H9 (cell line): ENCODE results near the gene ADGRB3. TPM values are rescaled to one million over a fixed set of nuclear protein-coding genes. Genes with fewer than 3 reads are reported as not detected.

Source experiments
- DNase-seq: peaks from one replicate; pipeline ENCODE4 v3.0.0-alpha.2; 2017
- H2AFZ ChIP-seq: one replicate; pipeline ENCODE4 v1.6.1; 2013; ENCODE audit warnings: mild to moderate bottlenecking, low read length, control low read depth, moderate library complexity
- H2AK5ac ChIP-seq: 2 replicates; pipeline ENCODE4 v1.6.1; 2013; ENCODE audit warnings: low read length, control low read depth, mixed read lengths; ENCODE audit not compliant: insufficient read length
- H2BK120ac ChIP-seq: one replicate; pipeline ENCODE4 v1.6.1; 2013; ENCODE audit warnings: low read depth, mild to moderate bottlenecking, low read length, control low read depth, inconsistent platforms; ENCODE audit not compliant: poor library complexity, severe bottlenecking
- H2BK12ac ChIP-seq: 2 replicates; pipeline ENCODE4 v1.6.1; 2013; ENCODE audit warnings: low read length, control low read depth, mixed read lengths, low read depth; ENCODE audit not compliant: insufficient read length
- H2BK15ac ChIP-seq: 2 replicates; pipeline ENCODE4 v1.6.1; 2013; ENCODE audit warnings: low read depth, low read length, control low read depth
- H2BK20ac ChIP-seq: one replicate; pipeline ENCODE4 v1.6.1; 2013; ENCODE audit warnings: low read depth, mild to moderate bottlenecking, low read length, control low read depth, inconsistent platforms; ENCODE audit not compliant: poor library complexity, severe bottlenecking
- H2BK5ac ChIP-seq: 2 replicates; pipeline ENCODE4 v1.6.1; 2013; ENCODE audit warnings: low read length, control low read depth, mixed read lengths; ENCODE audit not compliant: insufficient read length
- H3K14ac ChIP-seq: 2 replicates; pipeline ENCODE4 v1.6.1; 2013; ENCODE audit warnings: low read length, control low read depth; ENCODE audit not compliant: insufficient read depth
- H3K18ac ChIP-seq: 2 replicates; pipeline ENCODE4 v1.6.1; 2013; ENCODE audit warnings: low read depth, mild to moderate bottlenecking, mixed read lengths, low read length, control low read depth; ENCODE audit not compliant: insufficient read length
- H3K23ac ChIP-seq: 2 replicates; pipeline ENCODE4 v1.6.1; 2013; ENCODE audit warnings: low read length, control low read depth, mixed read lengths, low read depth; ENCODE audit not compliant: insufficient read length
- H3K23me2 ChIP-seq: 2 replicates; pipeline ENCODE4 v1.6.1; 2013; ENCODE audit warnings: low read depth, mild to moderate bottlenecking, mixed read lengths, low read length, control low read depth; ENCODE audit not compliant: insufficient read length, poor library complexity, severe bottlenecking
- H3K27ac ChIP-seq: 2 replicates; pipeline ENCODE4 v1.5.1; 2013; ENCODE audit warnings: low read length, control low read depth, mixed read lengths, low read depth; ENCODE audit not compliant: insufficient read length
- H3K27me3 ChIP-seq: 2 replicates; pipeline ENCODE4 v1.6.1; 2013; ENCODE audit warnings: low read length, control low read depth, inconsistent platforms; ENCODE audit not compliant: insufficient read depth
- H3K4ac ChIP-seq: 2 replicates; pipeline ENCODE4 v1.6.1; 2013; ENCODE audit warnings: low read depth, mild to moderate bottlenecking, control low read depth, inconsistent platforms, low read length, moderate library complexity
- H3K4me1 ChIP-seq: 2 replicates; pipeline ENCODE4 v1.6.1; 2013; ENCODE audit warnings: low read length, control low read depth, inconsistent platforms; ENCODE audit not compliant: insufficient read depth
- H3K4me2 ChIP-seq: 2 replicates; pipeline ENCODE4 v1.6.1; 2013; ENCODE audit warnings: low read length, control low read depth, mixed read lengths; ENCODE audit not compliant: insufficient read length, insufficient read depth
- H3K56ac ChIP-seq: 2 replicates; pipeline ENCODE4 v1.6.1; 2013; ENCODE audit warnings: low read depth, mild to moderate bottlenecking, mixed read lengths, low read length, control low read depth; ENCODE audit not compliant: insufficient read length
- H3K79me1 ChIP-seq: 2 replicates; pipeline ENCODE4 v1.6.1; 2013; ENCODE audit warnings: low read depth, mild to moderate bottlenecking, moderate library complexity, low read length, control low read depth, inconsistent platforms; ENCODE audit not compliant: insufficient read depth, poor library complexity, severe bottlenecking
- H3K79me2 ChIP-seq: 2 replicates; pipeline ENCODE4 v1.6.1; 2013; ENCODE audit warnings: low read length, control low read depth, inconsistent platforms; ENCODE audit not compliant: insufficient read depth
- H3K9ac ChIP-seq: 2 replicates; pipeline ENCODE4 v1.6.1; 2013; ENCODE audit warnings: low read length, control low read depth, mixed read lengths; ENCODE audit not compliant: insufficient read length; ENCODE audit errors: extremely low read depth
- H3K9me3 ChIP-seq: one replicate; pipeline ENCODE4 v1.6.1; 2013; ENCODE audit warnings: low read depth, low read length, inconsistent platforms; ENCODE audit not compliant: control insufficient read depth
- H3T11ph ChIP-seq: one replicate; pipeline ENCODE4 v1.6.1; 2013; ENCODE audit warnings: mild to moderate bottlenecking, low read length, control low read depth, inconsistent platforms
- H4K20me1 ChIP-seq: one replicate; pipeline ENCODE4 v1.6.1; 2013; ENCODE audit not compliant: control insufficient read depth, insufficient read length, insufficient read depth
- H4K5ac ChIP-seq: 2 replicates; pipeline ENCODE4 v1.6.1; 2013; ENCODE audit warnings: low read depth, mild to moderate bottlenecking, mixed read lengths, low read length, control low read depth; ENCODE audit not compliant: insufficient read length
- H4K8ac ChIP-seq: replicated peaks from 2 replicates; pipeline ENCODE4 v1.6.1; 2013; ENCODE audit warnings: low read length, control low read depth, mixed read lengths, low read depth; ENCODE audit not compliant: insufficient read length
- H4K91ac ChIP-seq: 2 replicates; pipeline ENCODE4 v1.6.1; 2013; ENCODE audit warnings: low read depth, mild to moderate bottlenecking, moderate library complexity, mixed read lengths, low read length, control low read depth; ENCODE audit not compliant: insufficient read length
- H3K27ac Mint-ChIP-seq, 3 experiments: 2 replicates in 2 of 3; 3 replicates in 1 of 3; pipeline ENCODE4 v1.8.0; 2020 to 2021; ENCODE audit warnings: mixed read lengths in 3 of 3, mild to moderate bottlenecking in 1 of 3, moderate library complexity in 1 of 3
- H3K27me3 Mint-ChIP-seq: 2 replicates; pipeline ENCODE4 v1.8.0; 2021; ENCODE audit warnings: low read depth, mild to moderate bottlenecking, moderate library complexity, mixed read lengths
- H3K36me3 Mint-ChIP-seq, 3 experiments: 2 replicates in 2 of 3; 3 replicates in 1 of 3; pipeline ENCODE4 v1.8.0; 2020 to 2021; ENCODE audit warnings: low read depth in 3 of 3, mixed read lengths in 3 of 3; ENCODE audit not compliant: insufficient read depth in 1 of 3
- H3K4me1 Mint-ChIP-seq, 2 experiments: 2 replicates each; pipeline ENCODE4 v1.8.0; 2020; ENCODE audit warnings: mixed read lengths in 2 of 2
- H3K4me3 Mint-ChIP-seq, 2 experiments: 2 replicates in 1 of 2; 3 replicates in 1 of 2; pipeline ENCODE4 v1.8.0; 2020 to 2021; ENCODE audit warnings: mild to moderate bottlenecking in 2 of 2, mixed read lengths in 2 of 2, moderate library complexity in 1 of 2
- H3K9me3 Mint-ChIP-seq, 2 experiments: 2 replicates in 1 of 2; 3 replicates in 1 of 2; pipeline ENCODE4 v1.8.0; 2020; ENCODE audit warnings: mild to moderate bottlenecking in 2 of 2, mixed read lengths in 2 of 2, moderate library complexity in 1 of 2
- CTCF ChIP-seq: fragments of 200-600 bp; sonication (generic); conservative IDR thresholded peaks from 3 replicates; pipeline ENCODE4 v1.8.0; 2021; ENCODE audit warnings: antibody characterized with exemption, mild to moderate bottlenecking
- WGBS: extraction: QIAGEN DNeasy Blood & Tissue Kit; methylation state at CpG from one replicate; pipeline ENCODE4 v1.1.7; 2013; ENCODE audit warnings: missing lambda C conversion rate, low lambda C conversion rate, mixed read lengths; ENCODE audit not compliant: insufficient read length; ENCODE audit errors: extremely low coverage; 5-methylcytosine and 5-hydroxymethylcytosine counted together
- total RNA-seq: library from RNA; stranded (reverse); gene quantifications from 2 replicates; pipeline ENCODE4 v1.2.1, GENCODE V29; 2021

Gene ADGRB3
- total RNA-seq, 1 experiment from 2014 or later: 0.37 TPM

GRCh38 chr6:68951270-68951669, 316.2 kb downstream of the ADGRB3 start:
- no peak overlapping the region for H3K4me2 ChIP-seq
- H2AFZ ChIP-seq: no peak overlapping the region
- no peaks in the 10 kb centered on the region for H3K9me3 Mint-ChIP-seq
- no peak for TF ChIP-seq CTCF
- DNase-seq: no peak
- no peak overlapping the region for H2BK20ac ChIP-seq
- H2BK15ac ChIP-seq: no peak overlapping the region
- no peaks in the 10 kb centered on the region for H3K27me3 ChIP-seq
- no peak overlapping the region for H3T11ph ChIP-seq
- H2AK5ac ChIP-seq: no peak overlapping the region
- no peaks in the 10 kb centered on the region for H3K36me3 Mint-ChIP-seq
- H4K91ac ChIP-seq: no peak overlapping the region
- no peak overlapping the region for H4K8ac ChIP-seq
- H3K27me3 Mint-ChIP-seq: no peaks in the 10 kb centered on the region; the same call in 1 of the 2 replicates
- H3K27ac Mint-ChIP-seq: no peak overlapping the region
- no peaks in the 10 kb centered on the region for H3K23me2 ChIP-seq
- H3K56ac ChIP-seq: no peak overlapping the region
- H3K4ac ChIP-seq: no peak overlapping the region
- H3K79me1 ChIP-seq: no peaks in the 10 kb centered on the region
- no peaks in the 10 kb centered on the region for H4K20me1 ChIP-seq
- no peak overlapping the region for H3K9ac ChIP-seq
- no peaks in the 10 kb centered on the region; a peak in 1 of 4 replicates for H3K4me1 Mint-ChIP-seq
- no peaks in the 10 kb centered on the region; the same call in 1 of the 2 replicates for H3K4me1 ChIP-seq
- no peak overlapping the region for H3K18ac ChIP-seq
- H2BK12ac ChIP-seq: no peak overlapping the region
- H3K79me2 ChIP-seq: no peaks in the 10 kb centered on the region
- H3K9me3 ChIP-seq: no peaks in the 10 kb centered on the region
- H4K5ac ChIP-seq: no peak overlapping the region
- no CpG with 5 or more reads among the region's 10 CpGs for WGBS
- no peak overlapping the region for H3K14ac ChIP-seq
- no peak overlapping the region for H3K23ac ChIP-seq
- H2BK5ac ChIP-seq: no peak overlapping the region
- no peak overlapping the region for H2BK120ac ChIP-seq
- no peak overlapping the region for H3K27ac ChIP-seq
- no peak overlapping the region for H3K4me3 Mint-ChIP-seq
